OCI-LY1 (cell line): ENCODE measurements around the gene IFNGR2.

Experiments
- EZH2 ChIP-seq: fragments of 200-600 bp; sonication (generic), shearing (Covaris generic); IDR thresholded peaks from 2 replicates; pipeline ENCODE4 v1.8.0; 2017; ENCODE audit warnings: borderline replicate concordance, mixed run types, mild to moderate bottlenecking, antibody characterized with exemption, low read length, moderate library complexity, mixed read lengths
- TF ChIP-seq, protein P1 (sequence below): fragments of 200-600 bp; sonication (generic), shearing (Covaris generic); IDR thresholded peaks from 2 replicates; pipeline ENCODE4 v1.5.1; 2017; ENCODE audit warnings: mild to moderate bottlenecking, antibody characterized with exemption, low read length, moderate library complexity, mixed read lengths

DNA sequence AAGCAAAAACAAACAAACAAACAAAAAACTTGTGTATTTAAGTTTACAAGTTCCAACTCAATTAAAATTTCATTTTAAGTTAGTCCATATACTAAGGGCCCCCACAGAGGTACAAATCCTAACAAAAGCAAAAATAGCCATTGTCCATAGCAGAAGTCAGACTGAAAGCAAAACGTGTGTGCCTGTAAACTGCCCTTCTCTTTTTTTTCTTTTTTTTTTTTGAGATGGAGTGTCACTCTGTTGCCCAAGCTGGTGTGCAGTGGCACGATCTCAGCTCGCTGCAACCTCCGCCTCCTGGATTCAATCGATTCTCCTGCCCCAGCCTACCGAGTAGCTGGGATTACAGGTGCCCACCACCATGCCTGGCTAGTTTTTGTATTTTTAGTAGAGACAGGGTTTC is 11.6 kb upstream of the IFNGR2 start:
- no peak for TF ChIP-seq EZH2
- TF ChIP-seq, protein P1, sequence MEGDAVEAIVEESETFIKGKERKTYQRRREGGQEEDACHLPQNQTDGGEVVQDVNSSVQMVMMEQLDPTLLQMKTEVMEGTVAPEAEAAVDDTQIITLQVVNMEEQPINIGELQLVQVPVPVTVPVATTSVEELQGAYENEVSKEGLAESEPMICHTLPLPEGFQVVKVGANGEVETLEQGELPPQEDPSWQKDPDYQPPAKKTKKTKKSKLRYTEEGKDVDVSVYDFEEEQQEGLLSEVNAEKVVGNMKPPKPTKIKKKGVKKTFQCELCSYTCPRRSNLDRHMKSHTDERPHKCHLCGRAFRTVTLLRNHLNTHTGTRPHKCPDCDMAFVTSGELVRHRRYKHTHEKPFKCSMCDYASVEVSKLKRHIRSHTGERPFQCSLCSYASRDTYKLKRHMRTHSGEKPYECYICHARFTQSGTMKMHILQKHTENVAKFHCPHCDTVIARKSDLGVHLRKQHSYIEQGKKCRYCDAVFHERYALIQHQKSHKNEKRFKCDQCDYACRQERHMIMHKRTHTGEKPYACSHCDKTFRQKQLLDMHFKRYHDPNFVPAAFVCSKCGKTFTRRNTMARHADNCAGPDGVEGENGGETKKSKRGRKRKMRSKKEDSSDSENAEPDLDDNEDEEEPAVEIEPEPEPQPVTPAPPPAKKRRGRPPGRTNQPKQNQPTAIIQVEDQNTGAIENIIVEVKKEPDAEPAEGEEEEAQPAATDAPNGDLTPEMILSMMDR: no peak
